GM12872 (cell line): ENCODE measurements around the gene RAB3IL1.

ENCODE experiments used
- CTCF ChIP-seq: IDR thresholded peaks from 3 replicates; pipeline ENCODE4 v1.5.1; 2011; ENCODE audit warnings: low read depth, mild to moderate bottlenecking, low read length, moderate library complexity; ENCODE audit not compliant: insufficient read depth

The RAB3IL1 gene

GRCh38 chr11:61875698-61876097 is 41.7 kb downstream of the RAB3IL1 start:
- no peak for TF ChIP-seq CTCF

GRCh38 chr11:61874853-61875252 is 42.5 kb downstream of the RAB3IL1 start:
- TF ChIP-seq CTCF, result no peak

GRCh38 chr11:61874377-61874809 is 43.0 kb downstream of the RAB3IL1 start:
- no peak for TF ChIP-seq CTCF

GRCh38 chr11:61873588-61874376 is 43.6 kb downstream of the RAB3IL1 start:
- TF ChIP-seq CTCF, result no peak

GRCh38 chr11:61872935-61873565 is 44.3 kb downstream of the RAB3IL1 start:
- no peak for TF ChIP-seq CTCF

GRCh38 chr11:61871158-61871597 is 46.2 kb downstream of the RAB3IL1 start:
- TF ChIP-seq CTCF, result peak; percentile 94

- no peak for TF ChIP-seq CTCF
These were observed 46.8 kb downstream of the RAB3IL1 start for GRCh38 chr11:61870541-61871031.
